Measurements from ENCODE around the gene UNC5CL. TPM values are rescaled to one million over a fixed set of nuclear protein-coding genes. Genes with fewer than 3 reads are reported as not detected.
A peak's percentile ranks its signal among the peaks of the same experiment; 100 is the strongest.

The UNC5CL gene
- total RNA-seq, 1 donor from 2014 or later = 2.2 TPM

- TF ChIP-seq CTCF (conservative IDR thresholded peaks at IDR 0.05; ENCODE audit: low read depth, low read length) = no peak
- H3K4me3 ChIP-seq (ENCODE audit: low read depth, low read length) = no peak overlapping the region
- no peak for DNase-seq (ENCODE audit: low read depth)
These were observed 39.1 kb upstream of the UNC5CL start for GRCh38 chr6:41078101-41078500.

GRCh38 chr6:41077536-41077935, 38.5 kb upstream of the UNC5CL start:
- DNase-seq (ENCODE audit: low read depth) = no peak
- TF ChIP-seq CTCF (conservative IDR thresholded peaks at IDR 0.05; ENCODE audit: low read depth, low read length) = no peak

GRCh38 chr6:41075651-41076626, 36.9 kb upstream of the UNC5CL start:
- H3K4me3 ChIP-seq (ENCODE audit: low read depth, low read length) = no peak overlapping the region

More at GRCh38 chr6:41077536-41077935, 38.5 kb upstream of the UNC5CL start:
- no peak overlapping the region for H3K4me3 ChIP-seq (ENCODE audit: low read depth, low read length)

GRCh38 chr6:41074692-41075436, 35.8 kb upstream of the UNC5CL start:
- peak overlapping the region; percentile 90 for H3K4me3 ChIP-seq (ENCODE audit: low read depth, low read length)
- no peak for DNase-seq (ENCODE audit: low read depth)
- no peak for TF ChIP-seq CTCF (conservative IDR thresholded peaks at IDR 0.05; ENCODE audit: low read depth, low read length)

More at GRCh38 chr6:41075651-41076626, 36.9 kb upstream of the UNC5CL start:
- no peak for TF ChIP-seq CTCF (conservative IDR thresholded peaks at IDR 0.05; ENCODE audit: low read depth, low read length)
- DNase-seq (ENCODE audit: low read depth) = no peak

GRCh38 chr6:41073968-41074691, 35.1 kb upstream of the UNC5CL start:
- DNase-seq (ENCODE audit: low read depth) = no peak
- H3K4me3 ChIP-seq (ENCODE audit: low read depth, low read length) = peak overlapping the region; percentile 90
- TF ChIP-seq CTCF (conservative IDR thresholded peaks at IDR 0.05; ENCODE audit: low read depth, low read length) = no peak

GRCh38 chr6:41073203-41073967, 34.4 kb upstream of the UNC5CL start:
- no peak for DNase-seq (ENCODE audit: low read depth)

More at GRCh38 chr6:41073203-41073967, 34.4 kb upstream of the UNC5CL start:
- H3K4me3 ChIP-seq (ENCODE audit: low read depth, low read length) = peak overlapping the region; percentile 90
- peak; percentile 29 for TF ChIP-seq CTCF (conservative IDR thresholded peaks at IDR 0.05; ENCODE audit: low read depth, low read length)

Data from epithelial cell of proximal tubule (primary cell).